GM19351 (cell line): ENCODE results near the gene MARCHF2.

Source experiments
- ATAC-seq: cut with Tn5 transposase; IDR thresholded peaks from one replicate; pipeline ENCODE4 v1.9.1; 2021; ENCODE audit warnings: mild to moderate bottlenecking, moderate library complexity; ENCODE audit not compliant: unreplicated experiment

Gene MARCHF2

GRCh38 chr19:8451885-8452284 lies 38.8 kb downstream of the MARCHF2 start:
- no peak for ATAC-seq

- no peak for ATAC-seq
Measured at GRCh38 chr19:8452446-8453123, 39.5 kb downstream of the MARCHF2 start.

GRCh38 chr19:8453616-8454015 lies 40.5 kb downstream of the MARCHF2 start:
- ATAC-seq, result no peak

GRCh38 chr19:8454218-8454617 lies 41.1 kb downstream of the MARCHF2 start:
- ATAC-seq, result no peak

GRCh38 chr19:8455018-8455417 lies 41.9 kb downstream of the MARCHF2 start:
- ATAC-seq, result no peak

GRCh38 chr19:8456064-8456463 lies 43.0 kb downstream of the MARCHF2 start:
- no peak for ATAC-seq

GRCh38 chr19:8457209-8457608 lies 44.1 kb downstream of the MARCHF2 start:
- ATAC-seq, result no peak

GRCh38 chr19:8457827-8458226 lies 44.7 kb downstream of the MARCHF2 start:
- ATAC-seq, result no peak

GRCh38 chr19:8458380-8458779 lies 45.3 kb downstream of the MARCHF2 start:
- no peak for ATAC-seq

GRCh38 chr19:8459095-8459494 lies 46.0 kb downstream of the MARCHF2 start:
- ATAC-seq, result no peak

- ATAC-seq, result no peak
Measured at GRCh38 chr19:8459520-8460270, 46.6 kb downstream of the MARCHF2 start.

- ATAC-seq, result no peak
Measured at GRCh38 chr19:8460516-8461298, 47.6 kb downstream of the MARCHF2 start.

- no peak for ATAC-seq
Measured at GRCh38 chr19:8461376-8461775, 48.3 kb downstream of the MARCHF2 start.

- no peak for ATAC-seq
Measured at GRCh38 chr19:8461891-8462290, 48.8 kb downstream of the MARCHF2 start.

- ATAC-seq, result no peak
Measured at GRCh38 chr19:8462571-8462970, 49.5 kb downstream of the MARCHF2 start.

- no peak for ATAC-seq
Measured at GRCh38 chr19:8463365-8463764, 50.3 kb downstream of the MARCHF2 start.

GRCh38 chr19:8466018-8466417 lies 52.9 kb downstream of the MARCHF2 start:
- no peak for ATAC-seq

GRCh38 chr19:8468124-8468523 lies 55.0 kb downstream of the MARCHF2 start:
- ATAC-seq, result no peak

GRCh38 chr19:8468761-8469373 lies 55.8 kb downstream of the MARCHF2 start:
- no peak for ATAC-seq

GRCh38 chr19:8469613-8470368 lies 56.7 kb downstream of the MARCHF2 start:
- ATAC-seq, result no peak
